ENCODE results near the gene LIN7C. TPM values are rescaled to one million over a fixed set of nuclear protein-coding genes. Genes with fewer than 3 reads are reported as not detected.

Gene LIN7C
- total and polyA plus RNA-seq, 9 of the 15 experiments (the other 6 are each of a cell fraction or from before 2014, with no cell fraction given), result 10.8 to 52.7 (median 21.5) TPM

DNA sequence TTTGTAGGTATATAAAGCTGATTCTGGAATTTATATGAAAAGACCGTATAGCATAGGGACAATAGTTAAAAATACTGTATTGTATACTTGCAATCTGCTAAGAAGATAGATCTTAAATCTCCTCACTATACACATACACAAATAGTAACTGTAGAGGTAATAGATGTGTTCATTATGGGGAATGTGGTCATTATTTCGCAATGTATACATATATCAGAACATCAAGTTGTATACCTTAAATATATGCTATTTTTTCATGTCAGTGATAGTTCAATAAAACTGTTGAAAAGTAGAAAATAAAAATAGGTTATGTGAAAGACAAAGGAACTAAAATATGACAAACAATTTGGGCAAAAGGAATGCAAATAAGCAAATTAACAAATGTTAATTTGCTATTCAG, 35.2 kb upstream of the LIN7C start:
- Histone ChIP-seq H3K4me1 (replicated peaks in 1 of 2; ENCODE audit: control insufficient read depth in 2 of 2, insufficient read depth in 2 of 2, low read length in 2 of 2) (no peaks in the 10 kb centered on the region), H3K9me1 (ENCODE audit: control insufficient read depth, insufficient read depth, low read length) (no peaks in the 10 kb centered on the region), H3K9me3 (replicated peaks; ENCODE audit: control insufficient read depth, insufficient read depth, low read depth, low read length) (no peaks in the 10 kb centered on the region), H3K36me3 (ENCODE audit: control insufficient read depth, insufficient read depth, low read length) (no peaks in the 10 kb centered on the region), H4K20me1 (replicated peaks; ENCODE audit: control insufficient read depth, insufficient read depth, low read length) (no peaks in the 10 kb centered on the region), H3K27ac (ENCODE audit: extremely low read depth, low read depth, low read length) (no peak overlapping the region), H3K9ac (ENCODE audit: insufficient read depth in 1 of 2, low read depth in 2 of 2, low read length in 2 of 2) (no peak overlapping the region), H3K4me3 (no peak overlapping the region), H2AFZ (ENCODE audit: low read depth, low read length) (no peak overlapping the region), H3K27me3 (ENCODE audit: control insufficient read depth in 2 of 2, insufficient read depth in 2 of 2, low read length in 2 of 2) (no peaks in the 10 kb centered on the region), H3K79me2 (ENCODE audit: control insufficient read depth, insufficient read depth, low read length) (no peaks in the 10 kb centered on the region), H3K4me2 (ENCODE audit: insufficient read depth, low read length) (no peak overlapping the region)
- ChIA-PET POLR2A (no interaction called here), CTCF (ENCODE audit: low intra/inter-chr PET ratio) (no interaction called here)
- in situ Hi-C loops (cut with MboI), result no loop called here
- FAIRE-seq (no peak), DNase-seq (ENCODE audit: extremely low read depth in 1 of 4, low spot score in 3 of 4) (no peak), ATAC-seq (no peak)
- BruUV-seq (replicated peaks), result no TSS peak
- 0% methylated on average over 2 of the region's 2 CpGs for WGBS (ENCODE audit: insufficient coverage, low coverage, missing lambda C conversion rate)
- no peak for TF ChIP-seq ZNF277 (CRISPR knock-in tag; IDR thresholded peaks at IDR 0.05; ENCODE audit: borderline replicate concordance)
- TF ChIP-seq CEBPB (tag; IDR thresholded peaks at IDR 0.05), result peak; percentile 64
- no peak for TF ChIP-seq CEBPG (CRISPR knock-in tag; IDR thresholded peaks at IDR 0.05)
- TF ChIP-seq CEBPG (tag; conservative IDR thresholded peaks at IDR 0.05 in 1 of 2, IDR thresholded peaks at IDR 0.05 in 1 of 2), result peak in 1 of 2 experiments; percentile 39; a peak in 1 of 4 replicates
- intact Hi-C loops (cut with micrococcal nuclease), result no loop called here

GRCh38 chr11:27540051-27540450, 33.5 kb upstream of the LIN7C start:
- no peaks in the 10 kb centered on the region for H3K36me3 ChIP-seq (ENCODE audit: control insufficient read depth, insufficient read depth, low read length)
- FAIRE-seq (no peak), ATAC-seq (no peak), DNase-seq (ENCODE audit: extremely low read depth in 1 of 4, low spot score in 3 of 4) (no peak)
- H3K27ac ChIP-seq (ENCODE audit: extremely low read depth, low read depth, low read length), result no peak overlapping the region
- H3K9ac ChIP-seq (ENCODE audit: insufficient read depth in 1 of 2, low read depth in 2 of 2, low read length in 2 of 2), result no peak overlapping the region
- H4K20me1 ChIP-seq (replicated peaks; ENCODE audit: control insufficient read depth, insufficient read depth, low read length), result no peaks in the 10 kb centered on the region
- no peak overlapping the region for H3K4me3 ChIP-seq
- in situ Hi-C loops (cut with MboI), result no loop called here
- CTCF ChIA-PET (ENCODE audit: low intra/inter-chr PET ratio), result no interaction called here
- no peaks in the 10 kb centered on the region for H3K4me1 ChIP-seq (replicated peaks in 1 of 2; ENCODE audit: control insufficient read depth in 2 of 2, insufficient read depth in 2 of 2, low read length in 2 of 2)
- POLR2A ChIA-PET, result no interaction called here
- intact Hi-C loops (cut with micrococcal nuclease), result no loop called here
- BruUV-seq (replicated peaks), result no TSS peak
- no peak overlapping the region for H3K4me2 ChIP-seq (ENCODE audit: insufficient read depth, low read length)
- H3K79me2 ChIP-seq (ENCODE audit: control insufficient read depth, insufficient read depth, low read length), result no peaks in the 10 kb centered on the region
- H3K9me1 ChIP-seq (ENCODE audit: control insufficient read depth, insufficient read depth, low read length), result no peaks in the 10 kb centered on the region
- H3K9me3 ChIP-seq (replicated peaks; ENCODE audit: control insufficient read depth, insufficient read depth, low read depth, low read length), result no peaks in the 10 kb centered on the region
- H2AFZ ChIP-seq (ENCODE audit: low read depth, low read length), result no peak overlapping the region
- no peaks in the 10 kb centered on the region for H3K27me3 ChIP-seq (ENCODE audit: control insufficient read depth in 2 of 2, insufficient read depth in 2 of 2, low read length in 2 of 2)
- TF ChIP-seq, protein P1, sequence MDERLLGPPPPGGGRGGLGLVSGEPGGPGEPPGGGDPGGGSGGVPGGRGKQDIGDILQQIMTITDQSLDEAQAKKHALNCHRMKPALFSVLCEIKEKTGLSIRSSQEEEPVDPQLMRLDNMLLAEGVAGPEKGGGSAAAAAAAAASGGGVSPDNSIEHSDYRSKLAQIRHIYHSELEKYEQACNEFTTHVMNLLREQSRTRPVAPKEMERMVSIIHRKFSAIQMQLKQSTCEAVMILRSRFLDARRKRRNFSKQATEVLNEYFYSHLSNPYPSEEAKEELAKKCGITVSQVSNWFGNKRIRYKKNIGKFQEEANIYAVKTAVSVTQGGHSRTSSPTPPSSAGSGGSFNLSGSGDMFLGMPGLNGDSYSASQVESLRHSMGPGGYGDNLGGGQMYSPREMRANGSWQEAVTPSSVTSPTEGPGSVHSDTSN (CRISPR knock-in tag; IDR thresholded peaks at IDR 0.05; ENCODE audit: low read depth), result no peak
- TF ChIP-seq, protein P1 (tag; conservative IDR thresholded peaks at IDR 0.05; ENCODE audit: low read depth), result no peak
- TF ChIP-seq GABPA (tag; conservative IDR thresholded peaks at IDR 0.05; ENCODE audit: low read depth), result no peak
- TF ChIP-seq, protein P2, sequence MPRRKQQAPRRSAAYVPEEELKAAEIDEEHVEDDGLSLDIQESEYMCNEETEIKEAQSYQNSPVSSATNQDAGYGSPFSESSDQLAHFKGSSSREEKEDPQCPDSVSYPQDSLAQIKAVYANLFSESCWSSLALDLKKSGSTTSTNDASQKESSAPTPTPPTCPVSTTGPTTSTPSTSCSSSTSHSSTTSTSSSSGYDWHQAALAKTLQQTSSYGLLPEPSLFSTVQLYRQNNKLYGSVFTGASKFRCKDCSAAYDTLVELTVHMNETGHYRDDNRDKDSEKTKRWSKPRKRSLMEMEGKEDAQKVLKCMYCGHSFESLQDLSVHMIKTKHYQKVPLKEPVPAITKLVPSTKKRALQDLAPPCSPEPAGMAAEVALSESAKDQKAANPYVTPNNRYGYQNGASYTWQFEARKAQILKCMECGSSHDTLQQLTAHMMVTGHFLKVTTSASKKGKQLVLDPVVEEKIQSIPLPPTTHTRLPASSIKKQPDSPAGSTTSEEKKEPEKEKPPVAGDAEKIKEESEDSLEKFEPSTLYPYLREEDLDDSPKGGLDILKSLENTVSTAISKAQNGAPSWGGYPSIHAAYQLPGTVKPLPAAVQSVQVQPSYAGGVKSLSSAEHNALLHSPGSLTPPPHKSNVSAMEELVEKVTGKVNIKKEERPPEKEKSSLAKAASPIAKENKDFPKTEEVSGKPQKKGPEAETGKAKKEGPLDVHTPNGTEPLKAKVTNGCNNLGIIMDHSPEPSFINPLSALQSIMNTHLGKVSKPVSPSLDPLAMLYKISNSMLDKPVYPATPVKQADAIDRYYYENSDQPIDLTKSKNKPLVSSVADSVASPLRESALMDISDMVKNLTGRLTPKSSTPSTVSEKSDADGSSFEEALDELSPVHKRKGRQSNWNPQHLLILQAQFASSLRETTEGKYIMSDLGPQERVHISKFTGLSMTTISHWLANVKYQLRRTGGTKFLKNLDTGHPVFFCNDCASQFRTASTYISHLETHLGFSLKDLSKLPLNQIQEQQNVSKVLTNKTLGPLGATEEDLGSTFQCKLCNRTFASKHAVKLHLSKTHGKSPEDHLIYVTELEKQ (CRISPR knock-in tag; IDR thresholded peaks at IDR 0.05), result no peak
- no peak for TF ChIP-seq ZNF408 (CRISPR knock-in tag; IDR thresholded peaks at IDR 0.05; ENCODE audit: low read depth)
